Mesenteric fat pad (tissue), 1 donor: ENCODE measurements around the gene MRPL54. TPM values are rescaled to one million over a fixed set of nuclear protein-coding genes. Genes with fewer than 3 reads are reported as not detected.
A peak's percentile ranks its signal among the peaks of the same experiment; 100 is the strongest.

ENCODE experiments used
- DNase-seq: peaks from one replicate; pipeline ENCODE4 v3.0.0-alpha.2; 2020; ENCODE audit warnings: low spot score
- long read RNA-seq: library from polyadenylated mRNA; unstranded; transcript quantifications from one replicate; pipeline ENCODE4 v2.0.0, GENCODE V29; 2020
- total RNA-seq: library from RNA; stranded (reverse); fragmentation: NEBNext Ultra II Directional; extraction: Animal tissue kit (Norgen Biotek cat#: 25700); gene quantifications from one replicate; pipeline ENCODE4 v1.2.1, GENCODE V29; 2021
- donor health status: DM: yes; HTN: yes; CAD: no.

The MRPL54 gene
- total RNA-seq, result 72.7 TPM
- long read RNA-seq, partial matches to known transcripts, result 1 of 5 reads
- long read RNA-seq, other reads (novel, unspliced or antisense), result 0 of 5 reads

DNA sequence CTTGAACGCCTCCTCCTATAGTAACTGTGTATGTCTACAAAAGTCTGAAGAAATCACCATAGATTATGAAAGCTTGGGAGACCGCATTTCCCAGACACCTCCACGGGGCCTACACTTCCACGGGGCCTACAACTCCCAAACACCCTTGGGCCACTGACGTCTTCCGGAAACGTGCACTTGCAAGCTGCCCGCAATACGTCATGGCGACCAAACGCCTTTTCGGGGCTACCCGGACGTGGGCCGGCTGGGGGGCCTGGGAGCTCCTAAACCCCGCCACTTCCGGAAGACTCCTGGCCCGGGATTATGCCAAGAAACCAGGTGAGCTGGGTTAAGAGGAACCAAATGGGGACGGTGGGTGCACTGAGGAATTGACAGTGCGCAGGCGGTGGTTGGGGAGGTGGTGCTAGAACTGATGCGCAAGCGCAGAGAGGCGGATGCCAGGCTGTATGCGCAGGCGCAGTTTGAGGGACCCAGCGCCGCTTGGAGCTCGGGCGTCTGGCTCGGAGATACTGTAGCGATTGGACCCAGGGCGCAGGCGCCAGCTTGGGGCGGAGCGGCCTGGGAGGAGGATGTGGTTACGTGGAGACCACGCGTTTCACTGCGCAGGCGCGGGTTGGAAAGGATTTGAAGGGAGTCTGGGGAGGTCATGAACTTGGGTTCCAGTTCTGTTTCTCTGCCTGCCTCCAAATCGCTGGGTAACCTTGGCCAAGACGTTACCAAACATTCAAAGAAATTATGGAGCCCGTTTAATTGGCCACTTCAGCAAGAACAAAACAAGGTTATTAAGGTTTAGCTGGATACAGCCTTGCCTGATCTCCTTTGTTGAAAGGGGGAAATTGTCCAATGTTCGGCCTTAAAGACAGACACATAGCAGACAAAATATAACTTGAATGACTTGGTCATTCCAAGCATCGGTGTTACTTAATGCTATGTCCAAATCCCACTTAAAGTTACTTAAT is at the start of gene MRPL54:
TSS of gene MRPL54 (plus strand) at position 182 of the 959 bp plus-strand sequence. CDS start at position 201, 19 bp downstream.
- peak; percentile 100 for DNase-seq

DNA sequence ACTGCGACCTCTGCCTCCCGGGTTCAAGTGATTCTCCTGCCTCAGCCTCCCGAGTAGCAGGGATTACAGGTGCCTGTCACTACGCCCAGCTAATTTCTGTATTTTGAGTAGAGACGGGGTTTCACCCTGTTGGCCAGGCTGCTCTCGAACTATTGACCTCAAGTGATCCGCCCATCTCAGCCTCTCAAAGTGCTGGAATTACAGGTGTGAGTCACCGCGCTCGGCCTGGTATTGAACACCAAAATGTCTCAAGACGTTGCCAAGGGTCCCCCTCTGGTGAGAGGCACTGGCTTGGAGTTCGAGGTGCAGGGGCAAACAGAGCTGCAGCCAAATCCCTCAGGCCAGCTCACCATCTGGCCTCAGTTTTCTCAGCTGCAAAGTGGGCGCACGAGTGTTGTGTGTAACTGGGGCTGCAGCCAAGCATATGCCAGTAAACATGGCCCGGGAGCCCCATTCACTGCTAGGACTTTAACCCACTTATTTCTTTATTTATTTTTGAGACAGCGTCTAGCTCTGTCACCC is 46.3 kb upstream of the MRPL54 start:
- DNase-seq, result no peak

DNA sequence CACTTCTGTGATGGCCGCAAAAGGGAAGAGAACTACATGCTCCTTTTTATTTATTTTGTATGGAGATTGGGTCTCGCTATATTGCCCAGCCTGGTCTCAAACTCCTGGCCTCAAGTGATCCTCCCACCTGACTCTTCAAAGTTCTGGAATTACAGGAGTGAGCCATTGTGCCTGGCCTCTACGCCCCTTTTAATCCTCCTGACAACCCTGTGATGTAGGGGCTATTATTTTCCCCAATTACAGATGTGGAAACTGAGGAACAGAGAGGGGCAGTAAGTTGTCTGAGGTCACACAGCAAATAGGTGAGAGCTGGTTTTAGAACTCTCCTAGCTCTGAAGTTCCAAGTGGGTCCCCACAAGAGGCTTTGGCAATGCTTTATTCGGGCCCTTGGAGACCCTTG is 42.6 kb upstream of the MRPL54 start:
- DNase-seq, result no peak

DNA sequence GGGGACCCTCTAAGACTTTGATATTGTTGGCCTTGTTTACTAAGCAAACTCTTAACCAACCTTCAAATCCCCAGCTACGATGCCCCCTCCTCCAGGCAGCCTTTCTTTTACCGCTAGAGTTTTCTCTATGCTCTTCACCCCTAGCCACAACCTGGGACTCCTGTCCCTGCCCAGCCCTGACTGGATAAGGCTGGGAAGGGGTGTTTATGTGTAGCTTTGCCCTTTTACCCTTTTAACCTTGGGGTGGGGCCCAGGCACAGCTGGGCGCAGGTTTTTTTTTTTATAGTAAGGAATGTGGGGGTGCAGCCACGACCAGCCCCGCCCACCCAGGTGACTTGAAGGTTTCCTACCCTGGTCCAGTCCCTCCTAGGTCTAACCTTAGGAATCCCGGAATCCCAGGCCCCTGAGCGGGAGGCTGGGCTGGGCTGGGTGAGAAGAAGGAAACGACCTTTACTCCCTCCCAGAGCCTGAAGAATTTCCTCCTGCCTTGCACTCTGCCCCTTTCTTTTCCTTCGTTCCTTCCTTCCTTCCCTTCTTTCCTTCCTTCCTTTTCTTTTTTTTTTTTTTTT is 42.0 kb upstream of the MRPL54 start:
- DNase-seq, result no peak

DNA sequence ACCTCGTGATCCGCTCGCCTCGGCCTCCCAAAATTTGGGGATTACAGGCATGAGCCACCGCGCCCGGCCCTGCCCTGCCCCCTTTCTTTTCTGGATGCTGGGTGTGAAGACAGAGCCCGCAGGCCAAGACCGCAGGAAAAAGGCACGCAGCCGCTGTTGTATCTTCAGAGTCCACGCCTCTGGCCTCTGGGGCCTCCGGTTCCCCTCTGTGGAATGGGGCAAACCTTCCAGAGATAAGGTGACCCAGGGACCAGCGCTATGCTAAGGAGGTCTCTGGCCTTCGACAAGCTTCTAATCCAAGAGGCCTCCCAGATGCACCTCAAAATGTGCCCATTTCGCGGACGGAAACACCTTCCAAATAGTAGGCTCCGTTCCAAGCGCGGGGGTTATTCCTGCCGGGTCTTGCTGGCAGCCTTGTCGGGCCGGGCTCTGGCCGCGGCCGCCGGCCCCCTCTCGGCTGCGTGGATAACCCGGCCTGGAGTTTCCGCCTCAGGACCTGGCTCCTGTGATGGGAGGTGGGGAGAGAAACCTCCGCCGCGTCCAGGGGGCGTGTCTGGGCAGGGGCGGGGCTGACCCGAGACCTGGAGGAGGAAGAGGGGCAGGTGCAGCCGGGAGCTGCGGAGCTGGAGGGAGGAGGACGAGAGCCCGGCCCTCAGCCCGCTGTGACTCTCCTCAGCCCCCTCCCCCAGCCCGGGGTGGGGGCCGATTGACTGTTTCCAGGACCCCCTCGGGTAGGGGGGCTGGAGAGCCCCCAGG is 41.2 kb upstream of the MRPL54 start:
- DNase-seq, result peak; percentile 95

DNA sequence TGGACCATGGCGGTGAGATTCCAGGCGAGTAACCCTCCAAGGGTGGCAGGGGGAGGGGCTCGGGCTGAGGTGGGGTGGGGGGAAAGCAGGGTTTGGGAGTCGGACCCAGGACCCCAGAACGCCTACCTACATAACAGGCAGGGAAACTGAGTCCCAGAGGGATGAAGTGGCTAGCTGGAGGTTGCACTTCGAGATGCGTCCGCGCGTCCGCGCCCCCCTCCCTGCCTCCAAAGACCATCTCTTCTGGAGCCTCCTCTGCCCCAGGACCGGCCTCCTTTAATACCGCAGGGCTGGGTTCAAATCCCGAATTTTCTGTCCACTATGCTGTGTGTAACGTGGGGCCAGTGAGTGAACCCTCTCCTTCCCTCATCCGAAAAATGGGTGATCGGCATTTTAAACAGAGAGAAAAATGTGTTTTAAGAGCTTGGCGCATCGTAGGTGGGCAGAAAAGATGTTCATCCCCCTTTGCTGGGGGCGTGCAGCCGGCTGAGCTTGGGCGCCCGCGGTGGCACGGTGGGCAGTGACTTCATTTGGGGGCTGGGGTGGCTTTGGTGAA is 40.5 kb upstream of the MRPL54 start:
- DNase-seq, result no peak

DNA sequence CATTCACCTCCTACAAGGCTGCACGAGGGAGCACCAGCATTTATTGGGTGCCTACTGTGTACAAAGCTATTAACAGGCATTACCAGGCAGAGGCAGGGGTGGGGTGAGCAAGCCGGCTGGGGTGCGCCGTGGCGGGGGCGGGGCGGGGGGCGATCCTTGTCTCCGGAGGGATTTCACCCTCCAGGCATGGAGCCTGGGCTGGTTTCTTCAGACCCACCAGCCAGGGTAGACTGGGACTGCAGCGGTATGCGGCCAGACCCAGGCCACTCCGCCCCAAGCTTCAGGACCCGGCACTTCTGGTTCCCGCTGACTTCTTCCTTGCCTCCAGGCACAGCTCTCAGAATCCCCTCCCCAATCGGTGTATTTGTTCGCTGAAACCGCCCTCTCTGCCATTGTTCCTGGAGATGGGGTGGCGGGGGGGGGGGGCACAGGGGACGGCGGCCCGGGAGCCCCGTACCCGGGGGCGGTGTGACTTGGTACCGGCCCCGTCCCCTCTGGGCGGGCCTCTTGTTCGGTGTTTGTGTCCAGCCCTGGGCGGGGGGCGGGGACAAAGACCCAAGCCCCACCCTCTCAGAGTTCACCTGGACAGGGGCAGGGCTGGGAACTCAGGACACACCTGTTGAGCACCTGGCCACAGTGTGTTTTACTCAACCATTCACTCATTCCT is 39.9 kb upstream of the MRPL54 start:
- DNase-seq, result no peak

DNA sequence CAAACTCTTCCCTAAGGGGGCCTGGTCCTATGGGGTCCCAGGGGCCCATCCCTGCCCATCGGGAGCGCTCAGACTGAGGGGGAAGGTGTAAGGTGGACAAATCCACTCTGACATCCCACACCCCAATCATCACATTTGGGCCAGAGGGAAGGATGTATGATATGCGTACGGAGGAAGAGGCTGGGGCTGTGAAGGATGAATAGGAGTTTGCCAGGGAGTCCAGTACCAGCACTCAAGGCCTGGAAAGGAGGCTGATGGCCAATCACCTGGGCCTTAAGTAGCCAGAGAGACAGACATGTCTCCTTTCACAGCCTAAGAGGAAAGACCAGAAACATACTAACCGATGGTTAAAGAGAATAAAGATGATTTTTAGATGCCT is 39.4 kb upstream of the MRPL54 start:
- no peak for DNase-seq

DNA sequence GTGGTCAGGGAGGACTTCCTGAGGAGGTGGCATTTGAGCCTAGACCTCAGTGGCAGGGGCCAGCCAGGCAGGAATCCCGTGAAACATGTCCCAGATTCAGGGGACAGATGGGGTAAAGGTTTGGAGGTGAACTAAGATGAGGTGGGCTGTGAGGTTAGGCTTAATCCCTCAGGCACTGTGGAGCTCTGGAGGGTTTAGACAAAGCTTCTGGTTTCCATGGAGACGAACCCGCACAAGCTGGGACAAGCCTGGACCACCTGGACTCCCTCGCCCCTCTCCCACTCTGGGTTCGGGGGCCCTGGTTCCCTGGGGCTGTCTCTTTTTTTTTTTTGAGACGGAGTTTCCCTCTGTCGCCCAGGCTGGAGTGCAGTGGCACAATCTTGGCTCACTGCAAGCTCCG is 38.6 kb upstream of the MRPL54 start:
- no peak for DNase-seq

DNA sequence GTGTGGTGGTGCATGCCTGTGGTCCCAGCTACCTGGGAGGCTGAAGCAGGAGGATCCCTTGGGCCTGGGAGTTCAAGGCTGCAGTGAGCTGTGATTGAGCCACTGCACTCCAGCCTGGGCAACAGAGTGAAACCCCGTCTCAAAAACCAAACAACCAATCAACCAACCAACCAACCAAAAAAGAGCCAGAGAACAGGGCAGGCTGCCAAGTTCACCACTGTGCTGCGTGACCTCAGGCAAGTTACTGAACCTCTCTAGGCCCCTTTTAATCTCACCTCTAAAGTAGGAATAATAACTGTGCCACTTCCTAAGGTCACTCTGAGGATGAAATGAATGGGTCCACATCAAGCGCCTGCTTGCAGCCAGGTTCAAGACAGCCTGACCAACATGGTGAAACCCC is 37.4 kb upstream of the MRPL54 start:
- no peak for DNase-seq

DNA sequence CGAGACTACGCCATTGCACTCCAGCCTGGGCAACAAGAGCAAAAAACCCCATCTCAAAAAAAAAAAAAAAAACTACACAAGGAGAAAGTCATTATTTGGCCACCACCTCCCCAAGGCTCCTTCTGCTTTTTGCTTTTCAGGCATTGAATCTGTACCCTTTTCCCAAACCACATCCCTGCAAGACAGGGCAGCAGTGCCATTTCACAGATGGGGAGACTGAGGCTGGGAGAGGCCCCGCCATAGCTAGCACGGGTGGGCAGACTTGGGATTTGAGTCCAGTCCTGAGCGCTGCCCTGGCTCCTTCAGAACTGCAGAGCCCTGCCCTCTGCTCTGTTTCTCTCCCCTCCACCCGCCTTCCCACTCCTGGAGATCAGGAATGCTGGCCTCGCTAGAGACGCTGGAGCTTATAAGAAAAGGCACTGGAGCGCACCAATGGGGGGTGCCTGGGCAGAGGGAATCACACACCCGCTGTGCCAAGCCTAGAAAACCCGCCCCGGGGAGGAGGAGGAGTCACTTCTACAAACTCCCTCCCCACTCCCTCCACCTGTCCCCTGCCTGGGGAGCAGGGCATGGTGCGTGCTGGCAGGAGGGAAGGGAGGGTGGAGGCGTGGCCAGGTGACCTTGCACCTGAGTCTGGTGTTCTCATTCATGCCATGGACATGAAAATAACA is 36.7 kb upstream of the MRPL54 start:
- no peak for DNase-seq

DNA sequence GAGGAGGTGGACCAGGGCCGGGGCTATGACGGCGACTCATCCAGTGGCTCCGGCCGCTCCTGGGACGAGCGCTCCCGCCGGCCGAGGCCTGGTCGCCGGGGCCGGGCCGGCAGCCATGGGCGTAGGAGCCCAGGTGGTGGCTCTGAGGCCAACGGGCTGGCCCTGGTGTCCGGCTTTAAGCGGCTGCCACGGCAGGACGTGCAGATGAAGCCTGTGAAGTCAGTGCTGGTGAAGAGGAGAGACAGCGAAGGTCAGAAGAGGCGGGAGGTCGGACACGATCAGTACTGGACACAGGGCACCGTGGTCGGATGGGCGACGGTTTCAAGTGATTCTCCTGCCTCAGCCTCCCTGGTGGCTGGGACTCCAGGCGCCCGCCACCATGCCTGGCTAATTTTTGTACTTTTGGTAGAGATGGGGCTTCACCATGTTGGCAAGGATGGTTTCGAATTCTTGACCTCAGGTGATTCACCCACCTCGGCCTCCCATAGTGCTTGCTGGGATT is 32.0 kb upstream of the MRPL54 start:
- DNase-seq, result no peak

DNA sequence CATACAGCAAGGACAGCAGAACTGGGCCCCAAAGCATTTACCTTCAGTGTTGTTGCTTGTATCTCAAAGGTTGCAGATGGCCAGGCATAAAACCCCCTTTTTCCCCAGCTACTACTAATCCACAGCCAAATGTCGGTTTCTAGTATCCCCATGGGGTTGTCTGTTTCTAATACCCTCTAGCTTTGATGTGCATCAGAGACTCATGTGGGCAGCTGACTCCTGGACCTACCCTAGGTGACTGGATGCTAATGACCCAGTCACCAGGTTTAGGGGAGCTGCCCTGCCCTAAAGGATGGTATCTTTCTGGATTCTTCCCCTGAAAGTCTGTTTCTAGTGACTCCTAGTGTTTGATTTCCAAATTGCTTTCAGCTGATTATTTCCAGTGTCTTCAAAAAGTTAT is 30.4 kb upstream of the MRPL54 start:
- no peak for DNase-seq

DNA sequence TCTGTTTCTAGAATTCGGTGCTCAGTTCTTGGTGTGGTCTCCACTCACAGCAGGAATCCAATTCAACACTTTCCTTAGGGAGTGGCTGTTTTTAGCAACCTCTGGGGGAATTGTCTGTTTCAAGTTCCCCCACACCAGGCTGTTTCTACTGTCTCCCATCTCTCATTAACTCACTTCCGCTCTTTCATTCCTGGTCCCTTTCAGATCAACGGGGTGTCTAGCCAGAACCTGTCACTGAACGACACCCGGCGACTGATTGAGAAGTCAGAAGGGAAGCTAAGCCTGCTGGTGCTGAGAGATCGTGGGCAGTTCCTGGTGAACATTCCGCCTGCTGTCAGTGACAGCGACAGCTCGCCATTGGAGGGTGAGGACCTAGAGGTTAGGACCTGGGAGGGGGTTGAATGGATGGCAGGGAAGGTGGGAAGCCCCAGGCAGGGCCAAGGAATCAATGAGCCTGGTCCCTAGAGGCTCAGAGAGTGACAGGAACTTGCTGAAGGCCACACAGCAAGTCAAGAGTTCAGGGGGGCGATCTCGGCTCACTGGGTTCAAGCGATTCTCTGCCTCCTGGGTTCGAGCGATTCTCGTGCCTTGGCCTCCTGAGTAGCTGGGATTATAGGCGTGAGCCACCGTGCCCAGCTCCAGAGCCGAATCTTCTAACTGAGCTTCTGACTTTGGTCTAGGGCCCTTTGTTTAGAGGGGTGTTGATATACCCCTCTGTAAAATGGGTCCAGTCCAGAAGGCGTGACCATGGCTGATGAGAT is 28.8 kb upstream of the MRPL54 start:
- no peak for DNase-seq

DNA sequence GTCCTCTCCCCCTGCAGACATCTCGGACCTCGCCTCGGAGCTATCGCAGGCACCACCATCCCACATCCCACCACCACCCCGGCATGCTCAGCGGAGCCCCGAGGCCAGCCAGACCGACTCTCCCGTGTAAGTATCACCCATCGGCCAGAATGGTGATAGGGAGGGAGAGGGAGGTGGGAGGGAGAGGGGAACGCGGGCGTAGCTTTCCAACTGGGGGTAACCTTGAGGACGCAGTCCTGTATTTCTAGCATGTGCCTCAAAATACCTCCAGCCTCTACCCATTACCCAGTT is 28.2 kb upstream of the MRPL54 start:
- DNase-seq, result no peak

DNA sequence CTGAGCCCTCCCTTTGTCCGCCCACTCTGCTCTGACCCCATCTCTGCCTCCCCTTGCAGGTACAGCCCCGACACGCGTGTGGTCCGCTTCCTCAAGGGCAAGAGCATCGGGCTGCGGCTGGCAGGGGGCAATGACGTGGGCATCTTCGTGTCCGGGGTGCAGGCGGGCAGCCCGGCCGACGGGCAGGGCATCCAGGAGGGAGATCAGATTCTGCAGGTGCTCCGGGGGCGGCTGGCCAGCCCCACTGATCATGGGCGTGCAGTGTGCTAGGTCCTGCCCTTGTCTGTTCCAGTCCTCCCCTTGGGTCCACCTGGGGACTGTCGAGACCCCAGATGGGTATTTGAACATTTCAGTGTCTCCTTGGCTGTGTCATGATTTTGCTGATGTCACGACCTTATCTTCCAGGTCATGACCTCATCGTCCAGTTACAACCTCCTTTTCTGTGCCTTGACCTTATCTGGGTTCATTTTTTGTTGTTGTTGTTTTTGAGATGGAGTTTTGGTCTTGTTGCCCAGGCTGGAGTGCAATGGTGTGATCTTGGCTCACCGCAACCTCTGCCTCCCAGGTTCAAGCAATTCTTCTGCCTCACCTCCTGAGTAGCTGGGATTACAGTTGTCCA is 26.3 kb upstream of the MRPL54 start:
- DNase-seq, result no peak

DNA sequence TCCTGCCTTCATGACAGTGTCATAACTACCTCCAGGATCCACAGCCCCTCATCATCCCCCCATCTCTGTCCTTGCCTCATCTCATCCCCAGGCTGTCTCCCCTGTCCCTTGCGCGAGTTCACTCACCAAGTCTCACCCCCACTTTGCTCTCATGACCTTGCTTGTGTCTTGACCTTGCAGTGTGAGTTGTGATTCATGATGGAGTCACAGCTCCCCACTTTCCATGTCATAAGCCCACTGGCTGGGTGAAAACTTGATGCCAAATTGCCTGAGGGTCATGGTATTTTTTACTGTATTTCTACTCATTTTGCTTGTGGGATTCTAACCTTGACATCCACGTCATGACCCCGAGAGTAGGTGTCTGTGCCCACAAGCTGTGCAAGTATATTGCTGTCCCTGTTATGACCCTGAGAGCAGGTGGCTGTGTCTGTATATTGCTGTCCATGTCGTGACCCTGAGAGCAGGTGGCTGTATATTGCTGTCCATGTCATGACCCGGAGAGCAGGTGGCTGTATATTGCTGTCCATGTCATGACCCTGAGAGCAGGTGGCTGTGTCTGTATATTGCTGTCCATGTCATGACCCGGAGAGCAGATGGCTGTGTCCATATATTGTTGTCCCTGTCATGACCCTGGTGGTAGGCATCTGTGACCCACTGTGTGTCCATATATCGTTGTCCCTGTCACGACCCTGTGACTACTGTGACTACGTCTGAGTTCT is 24.8 kb upstream of the MRPL54 start:
- no peak for DNase-seq

DNA sequence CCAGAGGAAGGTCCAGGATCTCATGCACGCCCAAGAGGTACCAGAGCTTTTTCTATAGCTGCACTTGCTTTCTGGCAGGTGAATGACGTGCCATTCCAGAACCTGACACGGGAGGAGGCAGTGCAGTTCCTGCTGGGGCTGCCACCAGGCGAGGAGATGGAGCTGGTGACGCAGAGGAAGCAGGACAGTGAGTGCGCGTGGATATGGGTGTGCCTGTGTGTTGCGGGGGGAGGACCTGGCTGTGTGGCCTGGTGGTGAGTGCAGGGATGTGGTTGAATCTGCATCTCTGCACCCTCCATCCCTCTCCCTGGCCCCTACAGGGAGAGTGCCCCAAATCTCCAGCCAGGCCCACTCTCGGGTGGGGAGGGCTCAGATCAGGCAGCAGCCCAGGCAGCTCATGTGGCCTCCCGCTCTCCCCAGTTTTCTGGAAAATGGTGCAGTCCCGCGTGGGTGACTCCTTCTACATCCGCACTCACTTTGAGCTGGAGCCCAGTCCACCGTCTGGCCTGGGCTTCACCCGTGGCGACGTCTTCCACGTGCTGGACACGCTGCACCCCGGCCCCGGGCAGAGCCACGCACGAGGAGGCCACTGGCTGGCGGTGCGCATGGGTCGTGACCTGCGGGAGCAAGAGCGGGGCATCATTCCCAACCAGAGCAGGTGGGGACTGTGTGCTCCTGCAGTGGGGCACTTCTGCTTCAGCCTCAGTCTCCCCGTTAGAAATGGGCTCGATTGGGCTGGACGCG is 23.8 kb upstream of the MRPL54 start:
- DNase-seq, result no peak
